NOMO-1 treated with DMSO at 0.1 percent for 48 hours (cell line): ENCODE data around the gene SMARCC2.
"Not testable (repeated sequence)": the region's sequence is repeated elsewhere in the genome, so short reads cannot be mapped to it uniquely, and the experiment has no call there.

ENCODE experiments used
- DNase-seq: peaks from one replicate; lab custom pipeline; 2025; ENCODE audit not compliant: unreplicated experiment; lab: John Stamatoyannopoulos, UW

Gene SMARCC2

DNA sequence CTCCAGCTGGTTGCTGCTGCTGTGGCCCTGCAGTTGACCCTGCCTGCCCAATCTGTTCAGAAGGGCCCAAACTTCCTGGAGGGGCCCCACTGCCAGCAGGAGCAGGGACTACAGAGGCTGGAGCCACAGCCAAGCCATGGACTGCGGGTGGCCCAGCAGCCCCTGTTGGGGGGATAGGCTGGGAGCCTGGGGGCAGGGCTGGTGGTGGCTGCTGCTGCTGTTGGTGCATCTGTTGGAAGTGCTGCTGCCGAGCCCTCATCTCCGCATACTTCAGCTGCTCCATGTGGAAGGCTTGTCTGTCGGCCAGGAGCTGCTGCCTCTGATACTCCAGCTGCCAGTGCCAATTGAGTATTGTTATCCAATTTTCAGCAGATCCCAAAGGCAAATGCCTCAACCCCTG, 23.9 kb downstream of the SMARCC2 start:
- DNase-seq = no peak

DNA sequence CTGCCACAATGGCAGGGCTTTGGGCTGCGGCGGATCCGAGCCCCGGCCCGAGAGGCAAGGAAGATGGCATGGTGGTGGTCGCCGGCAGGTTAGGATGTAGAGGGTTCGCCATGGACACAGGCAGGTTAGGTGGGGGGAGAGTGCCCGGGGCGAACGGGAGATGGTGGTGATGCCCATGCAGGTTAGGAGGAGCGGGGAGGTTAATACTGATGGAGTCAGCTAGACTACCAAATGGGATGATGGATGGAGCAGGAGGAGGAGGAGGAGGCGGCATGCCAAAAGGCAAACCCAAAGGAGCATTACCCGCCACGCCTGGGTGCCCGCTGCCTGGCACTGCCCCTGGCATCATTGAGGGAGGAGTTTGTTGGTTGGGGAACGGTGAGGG, 24.9 kb downstream of the SMARCC2 start:
- no peak for DNase-seq

- DNase-seq = no peak
Measured at GRCh38 chr12:56163533-56164344, 25.5 kb downstream of the SMARCC2 start.

DNA sequence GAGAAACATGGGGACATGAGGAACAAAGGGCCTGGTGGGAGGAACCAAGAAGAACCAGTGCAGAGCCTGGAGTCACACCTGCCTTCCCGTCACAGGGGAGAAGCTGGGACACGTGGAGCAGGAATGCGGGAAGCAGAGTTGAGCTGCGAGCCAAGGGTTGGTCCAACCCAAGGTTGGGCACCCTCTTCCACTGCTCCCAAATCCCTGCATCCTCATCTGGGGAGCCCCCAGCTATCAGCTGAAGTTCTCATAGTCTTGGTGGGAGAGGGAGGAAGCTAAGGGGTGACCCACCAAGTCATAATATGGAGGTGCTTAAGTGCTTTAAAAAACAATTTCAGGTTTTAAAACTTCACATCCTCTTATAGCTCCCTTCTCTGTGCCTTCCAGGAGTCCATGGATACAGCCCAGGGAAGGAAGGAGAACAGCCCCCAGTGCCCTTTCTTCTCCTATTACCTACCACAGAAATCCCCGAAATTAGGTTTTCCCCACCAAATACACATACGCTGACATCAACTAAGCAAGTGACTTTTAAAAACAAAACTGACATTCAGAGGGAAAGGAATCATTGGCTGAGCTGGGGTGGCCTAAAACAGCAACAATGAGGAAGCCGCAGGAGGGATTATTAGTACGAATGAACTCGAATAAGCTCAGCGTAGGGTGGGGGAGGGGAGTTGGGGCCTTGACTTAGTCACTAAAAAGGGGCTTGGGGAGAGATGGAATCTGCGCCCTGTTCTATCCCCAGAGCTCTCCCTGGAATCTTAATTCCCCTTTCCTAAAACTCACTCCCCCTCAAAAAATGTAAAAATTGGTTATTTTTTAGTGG, 26.6 kb downstream of the SMARCC2 start:
- no peak for DNase-seq

GRCh38 chr12:56161690-56162351, 27.5 kb downstream of the SMARCC2 start:
- DNase-seq = no peak

GRCh38 chr12:56160894-56161689, 28.2 kb downstream of the SMARCC2 start:
- no peak for DNase-seq

DNA sequence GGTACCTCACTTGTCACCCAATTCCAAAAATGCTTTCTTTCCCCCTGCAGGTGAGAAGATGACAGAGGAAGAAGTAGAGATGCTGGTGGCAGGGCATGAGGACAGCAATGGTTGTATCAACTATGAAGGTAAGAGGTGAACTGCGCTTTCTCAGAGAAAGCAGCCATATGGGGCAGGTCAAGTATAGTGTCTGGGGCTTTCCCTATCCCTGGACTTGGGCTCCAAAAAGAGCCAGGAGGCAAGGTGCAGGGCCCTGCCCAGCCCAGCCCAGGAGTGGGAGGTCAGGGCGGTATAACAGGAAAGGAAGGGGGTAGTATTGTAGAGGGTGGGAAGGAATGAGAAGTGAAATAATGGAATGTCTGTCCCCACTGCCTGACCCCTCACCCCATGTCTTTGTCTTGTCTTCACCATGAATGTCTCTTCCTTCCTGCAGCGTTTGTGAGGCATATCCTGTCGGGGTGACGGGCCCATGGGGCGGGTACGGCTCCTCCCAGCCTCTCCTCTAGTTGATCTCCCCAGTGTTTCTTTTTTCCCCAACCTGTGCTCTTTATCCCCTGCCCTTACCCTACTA, 29.0 kb downstream of the SMARCC2 start:
- no peak for DNase-seq

DNA sequence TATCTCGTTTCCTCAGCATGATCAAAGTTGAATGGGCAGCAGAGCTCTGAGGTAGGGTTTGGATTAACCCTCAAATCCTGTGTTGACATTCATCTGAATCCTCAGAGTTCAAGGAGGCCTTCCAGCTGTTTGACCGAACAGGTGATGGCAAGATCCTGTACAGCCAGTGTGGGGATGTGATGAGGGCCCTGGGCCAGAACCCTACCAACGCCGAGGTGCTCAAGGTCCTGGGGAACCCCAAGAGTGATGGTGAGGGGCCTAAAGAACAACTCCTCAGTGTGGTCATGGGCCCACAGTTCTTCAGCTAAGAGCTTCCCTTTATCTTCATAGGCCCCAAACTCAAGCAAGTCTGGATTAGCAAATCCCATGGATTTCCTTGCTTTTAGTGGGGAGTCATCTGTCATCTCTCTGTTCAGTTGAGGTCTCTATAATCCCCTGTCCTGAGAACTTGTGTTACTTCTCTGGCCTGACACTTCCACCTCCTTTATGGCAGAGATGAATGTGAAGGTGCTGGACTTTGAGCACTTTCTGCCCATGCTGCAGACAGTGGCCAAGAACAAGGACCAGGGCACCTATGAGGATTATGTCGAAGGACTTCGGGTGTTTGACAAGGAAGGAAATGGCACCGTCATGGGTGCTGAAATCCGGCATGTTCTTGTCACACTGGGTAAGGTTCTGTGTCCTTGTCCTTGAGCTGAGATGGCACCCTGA, 29.6 kb downstream of the SMARCC2 start:
- no peak for DNase-seq

DNA sequence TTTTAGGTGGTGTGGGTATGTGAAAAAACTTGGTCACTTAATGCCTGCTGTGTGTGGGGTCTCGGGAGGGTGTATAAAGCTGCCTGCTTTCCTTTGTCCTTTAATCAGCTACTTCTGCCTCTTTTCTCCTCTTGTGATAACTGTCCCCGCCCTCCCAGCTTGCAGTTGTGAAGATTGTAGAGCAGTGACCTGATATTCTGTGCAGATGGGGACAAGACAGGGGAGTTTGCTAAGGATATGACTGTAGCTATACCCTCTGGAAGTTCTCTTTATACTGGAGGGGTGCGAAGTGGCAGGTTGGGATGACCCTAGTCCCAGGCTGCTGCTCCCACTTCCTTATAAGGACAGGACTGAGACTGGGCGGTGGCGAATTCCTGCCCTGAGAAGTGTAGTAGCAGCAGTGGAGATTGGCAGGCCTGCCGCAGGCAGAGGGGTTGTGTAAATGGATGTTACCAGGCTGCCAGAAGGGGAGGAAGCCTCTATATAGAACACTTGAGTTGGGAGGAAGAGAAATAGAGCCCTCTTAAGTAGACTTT, 30.3 kb downstream of the SMARCC2 start:
- DNase-seq = peak; percentile 40

DNA sequence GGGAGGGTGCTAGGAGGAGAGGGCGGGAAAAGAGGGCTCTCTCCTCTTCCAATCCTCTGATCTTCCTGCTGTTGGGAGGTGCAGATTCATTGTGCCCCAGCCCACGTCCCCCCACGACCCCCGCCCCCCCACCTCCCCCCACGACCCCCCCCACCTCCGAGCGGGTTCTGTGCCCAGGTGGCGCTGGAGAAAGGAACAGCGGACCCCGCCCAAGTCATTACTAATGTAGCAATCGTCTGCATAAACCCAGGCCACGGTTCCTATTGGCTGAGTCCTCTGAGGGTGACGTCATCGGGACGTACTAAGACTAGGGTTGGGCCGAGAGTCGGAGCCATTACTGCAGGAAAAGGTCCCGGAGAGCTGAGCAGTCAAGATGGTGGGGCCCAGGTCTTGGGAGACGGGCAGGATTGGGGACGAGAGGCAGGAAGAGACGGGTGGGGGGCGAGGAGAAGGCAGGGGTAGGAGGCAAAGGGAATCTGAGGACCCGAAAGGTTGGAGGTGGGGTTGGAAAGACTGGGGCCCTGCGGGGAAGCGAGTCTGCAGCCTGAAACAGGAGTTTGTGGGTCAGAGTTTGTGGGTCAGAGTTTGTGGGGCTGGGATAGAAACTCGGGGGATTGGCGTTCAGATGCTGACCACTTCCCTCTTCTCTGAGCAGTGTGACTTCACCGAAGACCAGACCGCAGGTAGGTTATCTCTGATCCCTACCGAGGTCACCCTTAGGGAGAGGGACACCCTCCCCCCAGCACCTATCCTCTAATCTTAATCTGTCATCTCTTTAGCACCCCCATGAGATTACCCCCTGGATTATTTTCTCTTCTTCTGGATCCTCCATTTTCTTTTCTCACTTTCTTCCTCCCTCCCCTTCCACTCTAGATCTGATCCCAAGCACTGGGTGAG, 31.0 kb downstream of the SMARCC2 start, which contains the start of gene MYL6:
Gene MYL6, plus strand, starts transcription at position 331 of the 897 bp plus-strand sequence. Its CDS starts 43 bp downstream, at position 374.
- peak; percentile 98 for DNase-seq

DNA sequence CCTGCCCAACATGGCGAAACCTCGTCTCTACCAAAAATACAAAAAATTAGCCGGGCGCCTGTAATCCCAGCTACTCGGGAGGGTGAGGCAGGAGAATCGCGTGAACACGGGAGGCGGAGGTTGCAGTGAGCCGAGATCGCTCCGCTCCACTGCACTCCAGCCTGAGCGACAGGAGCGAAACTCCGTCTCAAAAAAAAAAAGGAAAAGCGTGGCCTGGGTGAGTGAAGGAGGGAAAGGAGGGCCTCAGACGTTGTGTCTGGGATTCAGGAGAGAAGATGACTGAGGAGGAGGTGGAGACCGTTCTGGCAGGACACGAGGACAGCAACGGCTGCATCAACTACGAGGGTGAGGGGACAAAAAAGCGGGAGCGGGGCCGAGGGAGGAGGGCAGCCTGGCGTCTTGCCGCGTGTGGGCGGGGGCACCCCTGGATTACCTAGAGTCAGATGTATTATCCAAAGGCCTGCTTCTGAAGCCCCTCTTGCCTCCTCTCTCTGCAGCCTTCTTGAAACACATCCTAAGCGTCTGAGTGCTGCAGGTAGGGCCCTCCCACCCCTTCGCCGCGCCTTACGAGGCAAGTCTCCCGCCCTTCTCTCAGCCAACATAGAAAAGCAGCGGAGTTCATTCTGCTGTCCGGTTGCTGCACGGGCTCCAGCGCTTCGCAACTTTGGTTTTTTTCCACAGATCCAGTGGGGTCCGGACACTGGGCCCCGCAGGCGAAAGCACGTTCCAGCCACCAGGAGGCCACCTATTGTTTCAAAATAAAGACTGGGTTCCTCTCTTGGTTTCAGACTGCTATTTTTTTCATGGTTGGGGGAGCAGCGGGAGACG, 31.9 kb downstream of the SMARCC2 start:
- peak; percentile 86 for DNase-seq

- DNase-seq = not testable (repeated sequence)
Measured at GRCh38 chr12:56156464-56157200, 32.7 kb downstream of the SMARCC2 start.

GRCh38 chr12:56155256-56155845, 33.9 kb downstream of the SMARCC2 start:
- no peak for DNase-seq

DNA sequence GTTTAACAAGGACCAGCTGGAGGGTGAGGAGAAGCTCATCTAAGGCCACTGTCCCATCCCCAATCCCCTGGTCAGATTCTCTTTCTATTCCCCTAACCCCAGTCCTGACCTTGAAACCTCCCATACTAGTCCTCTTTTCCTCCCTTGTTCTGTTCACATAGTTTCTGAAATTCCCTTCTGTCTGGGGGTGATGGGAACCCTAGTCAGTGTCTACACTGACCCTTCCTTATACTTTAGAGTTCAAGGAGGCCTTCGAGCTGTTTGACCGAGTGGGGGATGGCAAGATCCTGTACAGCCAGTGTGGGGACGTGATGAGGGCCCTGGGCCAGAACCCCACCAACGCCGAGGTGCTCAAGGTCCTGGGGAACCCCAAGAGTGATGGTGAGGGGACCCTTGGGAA, 34.5 kb downstream of the SMARCC2 start:
- no peak for DNase-seq

- DNase-seq = no peak
Measured at GRCh38 chr12:56154246-56154771, 35.0 kb downstream of the SMARCC2 start.

- no peak for DNase-seq
Measured at GRCh38 chr12:56153678-56154065, 35.6 kb downstream of the SMARCC2 start.
